GM12878 (cell line): ENCODE results near the gene CLDN5. TPM values are rescaled to one million over a fixed set of nuclear protein-coding genes. Genes with fewer than 3 reads are reported as not detected.
A peak's percentile ranks its signal among the peaks of the same experiment; 100 is the strongest.

Experiments
- ATAC-seq: fragments of 200-7000 bp; cut with Tn5 transposase; 3 replicates; pipeline ENCODE4 v1.9.1; 2020; ENCODE audit warnings: mild to moderate bottlenecking, moderate library complexity
- BruUV-seq: library from RNA; stranded (reverse); fragments of 400-500 nt; replicated peaks from 2 replicates; lab custom pipeline; 2021; lab: Mats Ljungman, UMichigan
- CTCF ChIA-PET: fragments of 300-600 bp; sonication (Branson Sonifier 250); formaldehyde crosslinking; extraction: SDS; loops from one replicate; lab custom pipeline; 2021; ENCODE audit warnings: inconsistent platforms; lab: Yijun Ruan, JAX
- POLR2A ChIA-PET: fragments of 350-600 bp; formaldehyde crosslinking; extraction: SDS; loops from one replicate; lab custom pipeline; 2021; ENCODE audit warnings: inconsistent platforms; lab: Charles Lee
- RAD21 ChIA-PET: fragments of 300-600 bp; sonication (Branson Sonifier 250); formaldehyde crosslinking; loops from one replicate; lab custom pipeline; 2023; ENCODE audit warnings: antibody characterized with exemption; ENCODE audit not compliant: unreplicated experiment; lab: Charles Lee
- SMC1A ChIA-PET: fragments of 300-600 bp; sonication (Branson Sonifier 250); formaldehyde crosslinking; loops from one replicate; lab custom pipeline; 2023; ENCODE audit not compliant: unreplicated experiment, uncharacterized antibody; lab: Charles Lee
- DNase-seq: peaks from one replicate; pipeline ENCODE4 v3.0.0-alpha.2; 2011; ENCODE audit warnings: low read depth, low spot score
- FAIRE-seq: peaks from 3 replicates; lab custom pipeline; 2011; peaks lifted over from hg19 to GRCh38; lab: Jason Lieb, UNC
- H2AFZ ChIP-seq: 2 replicates; pipeline ENCODE4 v1.6.0; 2011; ENCODE audit warnings: low read depth, low read length, control low read depth; ENCODE audit not compliant: control insufficient read depth
- H3K27ac ChIP-seq: 2 replicates; pipeline ENCODE4 v1.5.1; 2011; ENCODE audit warnings: control low read depth; ENCODE audit not compliant: control insufficient read depth, insufficient read depth
- H3K27me3 ChIP-seq, 2 experiments: replicated peaks in 1 of 2; 2 replicates each; pipeline versions ENCODE4 v1.6.0 to v1.6.1; 2011; ENCODE audit warnings: low read length in 1 of 2; ENCODE audit not compliant: control insufficient read depth in 2 of 2, insufficient read depth in 2 of 2
- H3K36me3 ChIP-seq, 2 experiments: 2 replicates each; pipeline ENCODE4 v1.5.1; 2011; ENCODE audit warnings: low read length in 1 of 2; ENCODE audit not compliant: control insufficient read depth in 2 of 2, insufficient read depth in 2 of 2
- H3K4me1 ChIP-seq: 2 replicates; pipeline ENCODE4 v1.6.1; 2011; ENCODE audit warnings: mild to moderate bottlenecking, low read length, moderate library complexity, mixed read lengths; ENCODE audit not compliant: control insufficient read depth, insufficient read depth
- H3K4me2 ChIP-seq: 2 replicates; pipeline ENCODE4 v1.6.0; 2011; ENCODE audit warnings: control low read depth; ENCODE audit not compliant: control insufficient read depth, insufficient read depth
- H3K4me3 ChIP-seq: fragments of 200-600 bp; sonication (generic); 2 replicates; pipeline ENCODE4 v1.5.1; 2016
- H3K79me2 ChIP-seq: 2 replicates; pipeline ENCODE4 v1.6.0; 2011; ENCODE audit warnings: low read length; ENCODE audit not compliant: control insufficient read depth, insufficient read depth
- H3K9ac ChIP-seq: 2 replicates; pipeline ENCODE4 v1.8.0; 2011; ENCODE audit warnings: low read length, control low read depth, mixed read lengths; ENCODE audit not compliant: control insufficient read depth, insufficient read depth
- H3K9me3 ChIP-seq: replicated peaks from 3 replicates; pipeline ENCODE4 v1.5.1; 2011; ENCODE audit warnings: mild to moderate bottlenecking, low read length; ENCODE audit not compliant: control insufficient read depth, insufficient read depth
- H4K20me1 ChIP-seq: 2 replicates; pipeline ENCODE4 v1.6.0; 2011; ENCODE audit not compliant: control insufficient read depth, insufficient read depth
- BACH1 ChIP-seq: fragments of 450-650 bp; IDR thresholded peaks from 2 replicates; pipeline ENCODE4 v1.6.1; 2017; ENCODE audit warnings: mild to moderate bottlenecking, borderline replicate concordance
- GABPA ChIP-seq: IDR thresholded peaks from 2 replicates; pipeline ENCODE4 v1.6.1; 2014; ENCODE audit warnings: antibody characterized with exemption, low read depth, mild to moderate bottlenecking, inconsistent platforms
- HDGF ChIP-seq: fragments of 450-650 bp; IDR thresholded peaks from 2 replicates; pipeline ENCODE4 v1.6.1; 2016; ENCODE audit warnings: antibody characterized with exemption
- IKZF1 ChIP-seq: fragments of 450-650 bp; conservative IDR thresholded peaks from 2 replicates; pipeline ENCODE4 v1.6.1; 2017; ENCODE audit warnings: antibody characterized with exemption, mild to moderate bottlenecking
- KAT2A ChIP-seq: conservative IDR thresholded peaks from 2 replicates; pipeline ENCODE4 v1.6.1; 2011; ENCODE audit warnings: low read depth, low read length; ENCODE audit not compliant: control insufficient read depth
- KLF5 ChIP-seq: fragments of 450-650 bp; IDR thresholded peaks from 2 replicates; pipeline ENCODE4 v1.6.1; 2014; ENCODE audit warnings: mild to moderate bottlenecking; ENCODE audit not compliant: partially characterized antibody
- MEF2B ChIP-seq: fragments of 450-650 bp; IDR thresholded peaks from 2 replicates; pipeline ENCODE4 v1.6.1; 2018; ENCODE audit warnings: mild to moderate bottlenecking, moderate library complexity; ENCODE audit not compliant: partially characterized antibody, poor library complexity, severe bottlenecking
- NR2F1 ChIP-seq: fragments of 450-650 bp; conservative IDR thresholded peaks from 2 replicates; pipeline ENCODE4 v1.6.1; 2017; ENCODE audit warnings: mild to moderate bottlenecking
- POLR2AphosphoS2 ChIP-seq: IDR thresholded peaks from 2 replicates; pipeline ENCODE4 v1.6.1; 2011; ENCODE audit warnings: low read depth, mild to moderate bottlenecking, low read length, improper control_type of control experiment, moderate library complexity
- SRF ChIP-seq, 2 experiments: IDR thresholded peaks; 2 replicates each; pipeline ENCODE4 v1.6.1; 2011; ENCODE audit warnings: low read depth in 2 of 2, low read length in 2 of 2, mild to moderate bottlenecking in 1 of 2, moderate library complexity in 1 of 2
- STAT1 ChIP-seq: fragments of 450-650 bp; conservative IDR thresholded peaks from 2 replicates; pipeline ENCODE4 v1.6.1; 2014; ENCODE audit warnings: antibody characterized with exemption, mild to moderate bottlenecking
- SUZ12 ChIP-seq: fragments of 200-600 bp; sonication (generic); IDR thresholded peaks from one replicate; pipeline ENCODE4 v1.6.1; 2018; ENCODE audit warnings: antibody characterized with exemption, mild to moderate bottlenecking; ENCODE audit not compliant: unreplicated experiment
- ZBTB4 ChIP-seq: fragments of 450-650 bp; formaldehyde crosslinking; IDR thresholded peaks from 2 replicates; pipeline ENCODE4 v1.4.0; 2022; ENCODE audit warnings: mild to moderate bottlenecking, moderate library complexity
- WGBS: methylation state at CpG from one replicate; pipeline ENCODE4 v1.1.6; 2016; ENCODE audit warnings: low lambda C conversion rate; ENCODE audit not compliant: insufficient replicate concordance, insufficient coverage; ENCODE audit errors: missing lambda C conversion rate; 5-methylcytosine and 5-hydroxymethylcytosine counted together
- in situ Hi-C: fragments of 300-500 bp; cut with MboI; formaldehyde crosslinking; loops from 9 replicates; pipeline ENCODE4 v1.14.3; 2018; ENCODE audit warnings: mixed read lengths
- intact Hi-C: fragments of 100-400 bp; cut with micrococcal nuclease; formaldehyde crosslinking; loops from one replicate; pipeline ENCODE4 v1.14.2; 2022; ENCODE audit not compliant: unreplicated experiment
- polyA plus RNA-seq, 11 experiments: library from polyadenylated mRNA; depleted of rRNA in 4 of 11; unstranded in 6 of 11; stranded (reverse) in 5 of 11; fragments of >200 nt; fragmentation: Nextera tagmentation in 4 of 11; fragmentation: Illumina TruSeq in 1 of 11; extraction: Ambion mirVana in 4 of 11; extraction: Trizol in 1 of 11; gene quantifications; 1 replicate in 1 of 11; 2 replicates in 10 of 11; pipeline versions ENCODE4 v1.2.1 to v1.2.3, GENCODE V29; 2011 to 2016; ENCODE audit warnings: inconsistent platforms in 2 of 11, missing spikeins in 2 of 11, low read depth in 1 of 11
- total RNA-seq, 4 experiments: library from RNA; depleted of rRNA in 3 of 4; stranded (reverse); fragments of >200 nt in 3 of 4; fragmentation: Illumina TruSeq in 1 of 4; extraction: Trizol in 1 of 4; gene quantifications; 2 replicates each; pipeline versions ENCODE4 v1.2.1 to v1.2.3, GENCODE V29; 2013 to 2021
- TF ChIP-seq, protein P1 (sequence below): fragments of 450-650 bp; IDR thresholded peaks from 2 replicates; pipeline ENCODE4 v1.6.1; 2016; ENCODE audit warnings: mild to moderate bottlenecking
- TF ChIP-seq, protein P2 (sequence below): fragments of 450-650 bp; IDR thresholded peaks from 2 replicates; pipeline ENCODE4 v1.6.1; 2018; ENCODE audit warnings: borderline replicate concordance, mild to moderate bottlenecking; ENCODE audit not compliant: partially characterized antibody

The CLDN5 gene
- total and polyA plus RNA-seq, 10 of the 15 experiments (the other 5 are each of a cell fraction or from before 2014, with no cell fraction given): 0.15 TPM; not detected in 9

- 95% methylated on average over 2 of the region's 2 CpGs for WGBS
- DNase-seq: no peak
Measured at GRCh38 chr22:19488285-19488684, 35.9 kb downstream of the CLDN5 start.

More at GRCh38 chr22:19488285-19488684, 35.9 kb downstream of the CLDN5 start:
- Histone ChIP-seq H3K4me1 (no peaks in the 10 kb centered on the region), H3K9me3 (no peaks in the 10 kb centered on the region), H2AFZ (no peak overlapping the region), H3K4me3 (no peak overlapping the region), H3K27ac (no peak overlapping the region), H3K36me3 (peaks cover 6 to 10% of the 10 kb centered on the region in 2 experiments; a peak in 3 of 4 replicates), H3K27me3 (no peaks in the 10 kb centered on the region), H4K20me1 (no peaks in the 10 kb centered on the region), H3K9ac (no peak overlapping the region), H3K4me2 (no peak overlapping the region), H3K79me2 (no peaks in the 10 kb centered on the region)
- RAD21 ChIA-PET: no interaction called here
- no peak for ATAC-seq
- intact Hi-C loops: no loop called here
- SMC1A ChIA-PET: no interaction called here
- FAIRE-seq: no peak
- CTCF ChIA-PET: interaction anchor here (2.4 kb wide), 1 partner anchor 142 kb away, joined by 7 read pairs; no protein-coding TSS in a partner anchor
- TF ChIP-seq GABPA (no peak), SRF (IDR thresholded peaks at IDR 0.05; ENCODE audit: low read depth in 2 of 2, low read length in 2 of 2) (no peak), STAT1 (no peak), KAT2A (no peak), MEF2B (no peak), ZBTB4 (CRISPR knock-in tag) (no peak), BACH1 (no peak), POLR2AphosphoS2 (no peak), IKZF1 (no peak), SUZ12 (no peak), KLF5 (no peak), HDGF (no peak), NR2F1 (no peak)
- TF ChIP-seq, protein P1, sequence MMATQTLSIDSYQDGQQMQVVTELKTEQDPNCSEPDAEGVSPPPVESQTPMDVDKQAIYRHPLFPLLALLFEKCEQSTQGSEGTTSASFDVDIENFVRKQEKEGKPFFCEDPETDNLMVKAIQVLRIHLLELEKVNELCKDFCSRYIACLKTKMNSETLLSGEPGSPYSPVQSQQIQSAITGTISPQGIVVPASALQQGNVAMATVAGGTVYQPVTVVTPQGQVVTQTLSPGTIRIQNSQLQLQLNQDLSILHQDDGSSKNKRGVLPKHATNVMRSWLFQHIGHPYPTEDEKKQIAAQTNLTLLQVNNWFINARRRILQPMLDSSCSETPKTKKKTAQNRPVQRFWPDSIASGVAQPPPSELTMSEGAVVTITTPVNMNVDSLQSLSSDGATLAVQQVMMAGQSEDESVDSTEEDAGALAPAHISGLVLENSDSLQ: no peak
- TF ChIP-seq, protein P2, sequence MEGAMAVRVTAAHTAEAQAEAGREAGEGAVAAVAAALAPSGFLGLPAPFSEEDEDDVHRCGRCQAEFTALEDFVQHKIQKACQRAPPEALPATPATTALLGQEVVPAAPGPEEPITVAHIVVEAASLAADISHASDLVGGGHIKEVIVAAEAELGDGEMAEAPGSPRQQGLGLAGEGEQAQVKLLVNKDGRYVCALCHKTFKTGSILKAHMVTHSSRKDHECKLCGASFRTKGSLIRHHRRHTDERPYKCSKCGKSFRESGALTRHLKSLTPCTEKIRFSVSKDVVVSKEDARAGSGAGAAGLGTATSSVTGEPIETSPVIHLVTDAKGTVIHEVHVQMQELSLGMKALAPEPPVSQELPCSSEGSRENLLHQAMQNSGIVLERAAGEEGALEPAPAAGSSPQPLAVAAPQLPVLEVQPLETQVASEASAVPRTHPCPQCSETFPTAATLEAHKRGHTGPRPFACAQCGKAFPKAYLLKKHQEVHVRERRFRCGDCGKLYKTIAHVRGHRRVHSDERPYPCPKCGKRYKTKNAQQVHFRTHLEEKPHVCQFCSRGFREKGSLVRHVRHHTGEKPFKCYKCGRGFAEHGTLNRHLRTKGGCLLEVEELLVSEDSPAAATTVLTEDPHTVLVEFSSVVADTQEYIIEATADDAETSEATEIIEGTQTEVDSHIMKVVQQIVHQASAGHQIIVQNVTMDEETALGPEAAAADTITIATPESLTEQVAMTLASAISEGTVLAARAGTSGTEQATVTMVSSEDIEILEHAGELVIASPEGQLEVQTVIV: no peak
- in situ Hi-C loops: no loop called here
- BruUV-seq: TSS peak; percentile 34
- POLR2A ChIA-PET: interaction anchor here (0.6 to 0.7 kb wide), 2 partner anchors 83 to 1293 kb away, joined by 3 to 4 read pairs; no protein-coding TSS in a partner anchor
